ENCODE measurements around the gene LRRC47.
"Not testable (repeated sequence)": the region's sequence is repeated elsewhere in the genome, so short reads cannot be mapped to it uniquely, and the experiment has no call there.

LRRC47 gene

GRCh38 chr1:3814771-3815561, 18.7 kb upstream of the LRRC47 start:
- no peak for FAIRE-seq

GRCh38 chr1:3814065-3814464, 17.8 kb upstream of the LRRC47 start:
- FAIRE-seq, result no peak

- FAIRE-seq, result no peak
Observed at GRCh38 chr1:3811595-3811911, 15.3 kb upstream of the LRRC47 start.

- not testable (repeated sequence) for FAIRE-seq
Observed at GRCh38 chr1:3810149-3810761, 14.0 kb upstream of the LRRC47 start.

GRCh38 chr1:3809680-3810079, 13.4 kb upstream of the LRRC47 start:
- no peak for FAIRE-seq

GRCh38 chr1:3807769-3808168, 11.5 kb upstream of the LRRC47 start:
- FAIRE-seq, result no peak

- no peak for FAIRE-seq
Observed at GRCh38 chr1:3805038-3805437, 8.7 kb upstream of the LRRC47 start.

GRCh38 chr1:3804627-3804944, 8.3 kb upstream of the LRRC47 start:
- FAIRE-seq, result not testable (repeated sequence)

- FAIRE-seq, result no peak
Observed at GRCh38 chr1:3803905-3804626, 7.8 kb upstream of the LRRC47 start.

GRCh38 chr1:3800795-3801194, 4.5 kb upstream of the LRRC47 start:
- not testable (repeated sequence) for FAIRE-seq

- FAIRE-seq, result no peak
Observed at GRCh38 chr1:3799976-3800685, 3.8 kb upstream of the LRRC47 start.

- no peak for FAIRE-seq
Observed at GRCh38 chr1:3795453-3796214, 664 bp downstream of the LRRC47 start.

- FAIRE-seq, result no peak
Observed at GRCh38 chr1:3790952-3791351, 5.3 kb downstream of the LRRC47 start.

- no peak for FAIRE-seq
Observed at GRCh38 chr1:3790500-3790923, 5.8 kb downstream of the LRRC47 start.

- no peak for FAIRE-seq
Observed at GRCh38 chr1:3789421-3790300, 6.6 kb downstream of the LRRC47 start.

GRCh38 chr1:3788756-3789420, 7.4 kb downstream of the LRRC47 start:
- FAIRE-seq, result no peak

GRCh38 chr1:3787745-3788605, 8.3 kb downstream of the LRRC47 start:
- no peak for FAIRE-seq

GRCh38 chr1:3787349-3787715, 9.0 kb downstream of the LRRC47 start:
- FAIRE-seq, result no peak

- FAIRE-seq, result no peak
Observed at GRCh38 chr1:3786468-3787348, 9.6 kb downstream of the LRRC47 start.

Measured in islet of Langerhans (tissue), 1 donor.